Common myeloid progenitor, CD34-positive (primary cell): ENCODE data around the gene KCNT2.

Source experiments
- CTCF ChIA-PET: fragments of 350-600 bp; sonication (Branson Sonifier 250); formaldehyde crosslinking; loops from one replicate; lab custom pipeline; 2021; ENCODE audit warnings: antibody characterized with exemption; lab: Charles Lee
- POLR2A ChIA-PET: fragments of 350-600 bp; sonication (Branson Sonifier 250); formaldehyde crosslinking; loops from one replicate; lab custom pipeline; 2021; ENCODE audit warnings: antibody characterized with exemption; lab: Charles Lee
- DNase-seq, 3 donors: peaks; one replicate each; pipeline versions ENCODE4 v3.0.0 to v3.0.0-alpha.2; 2013
- H3K27ac ChIP-seq, 2 experiments: 1 replicate in 1 of 2; 2 replicates in 1 of 2; pipeline ENCODE4 v1.7.0; 2013; ENCODE audit warnings: inconsistent platforms in 2 of 2, low read length in 2 of 2, mild to moderate bottlenecking in 2 of 2, low read depth in 1 of 2, moderate library complexity in 1 of 2; ENCODE audit not compliant: severe bottlenecking in 2 of 2, insufficient read depth in 1 of 2, poor library complexity in 1 of 2
- H3K27me3 ChIP-seq, 5 experiments: replicated peaks in 2 of 5; 1 replicate in 3 of 5; 2 replicates in 2 of 5; pipeline versions ENCODE4 v1.6.1 to v1.7.0; 2013; ENCODE audit warnings: low read length in 4 of 5, mild to moderate bottlenecking in 2 of 5, moderate library complexity in 2 of 5, inconsistent platforms in 1 of 5; ENCODE audit not compliant: insufficient read depth in 5 of 5, control insufficient read depth in 4 of 5
- H3K36me3 ChIP-seq, 4 experiments: 1 replicate in 2 of 4; 2 replicates in 2 of 4; pipeline versions ENCODE4 v1.6.1 to v1.7.0; 2013; ENCODE audit warnings: low read length in 3 of 4, control low read depth in 1 of 4, mild to moderate bottlenecking in 1 of 4; ENCODE audit not compliant: control insufficient read depth in 4 of 4, insufficient read depth in 4 of 4
- H3K4me1 ChIP-seq, 4 experiments: 1 replicate in 3 of 4; 2 replicates in 1 of 4; pipeline versions ENCODE4 v1.6.1 to v1.7.1; 2013; ENCODE audit warnings: low read length in 3 of 4, mild to moderate bottlenecking in 3 of 4, control low read depth in 1 of 4, inconsistent platforms in 1 of 4, moderate library complexity in 1 of 4; ENCODE audit not compliant: control insufficient read depth in 4 of 4, insufficient read depth in 4 of 4; ENCODE audit errors: control extremely low read depth in 1 of 4
- H3K4me3 ChIP-seq, 7 experiments: 1 replicate in 4 of 7; 2 replicates in 3 of 7; pipeline versions ENCODE4 v1.5.1 to v1.7.0; 2013; ENCODE audit warnings: mild to moderate bottlenecking in 7 of 7, low read length in 6 of 7, moderate library complexity in 6 of 7, inconsistent platforms in 2 of 7, low read depth in 2 of 7, control low read depth in 1 of 7; ENCODE audit not compliant: insufficient read depth in 4 of 7, control insufficient read depth in 1 of 7; ENCODE audit errors: extremely low read depth in 1 of 7
- H3K9me3 ChIP-seq, 5 experiments: 1 replicate in 4 of 5; 2 replicates in 1 of 5; pipeline versions ENCODE4 v1.6.1 to v1.7.1; 2013; ENCODE audit warnings: low read length in 4 of 5, mild to moderate bottlenecking in 2 of 5, inconsistent platforms in 1 of 5, low read depth in 1 of 5, moderate library complexity in 1 of 5; ENCODE audit not compliant: control insufficient read depth in 4 of 5, insufficient read depth in 2 of 5; ENCODE audit errors: control extremely low read depth in 1 of 5
- WGBS: methylation state at CpG from one replicate; pipeline ENCODE4 v1.1.5; 2013; ENCODE audit not compliant: insufficient coverage; 5-methylcytosine and 5-hydroxymethylcytosine counted together

Gene KCNT2

GRCh38 chr1:196623079-196623478 lies 14.8 kb upstream of the KCNT2 start:
- no peaks in the 10 kb centered on the region for H3K27me3 ChIP-seq
- H3K4me3 ChIP-seq, result no peak overlapping the region
- H3K27ac ChIP-seq, result no peak overlapping the region
- ChIA-PET CTCF (interaction anchor here (0.7 kb wide), 1 partner anchor 732 kb away, joined by 3 read pairs; no protein-coding TSS in a partner anchor), POLR2A (no interaction called here)
- H3K9me3 ChIP-seq, result peaks cover 0 to 2% (median 0%) of the 10 kb centered on the region in 5 experiments
- H3K4me1 ChIP-seq, result no peaks in the 10 kb centered on the region
- no peaks in the 10 kb centered on the region for H3K36me3 ChIP-seq
- no peak for DNase-seq
- WGBS, result no CpG with 5 or more reads among the region's 1 CpG

GRCh38 chr1:196619721-196620120 lies 11.5 kb upstream of the KCNT2 start:
- Histone ChIP-seq H3K27ac (no peak overlapping the region), H3K36me3 (no peaks in the 10 kb centered on the region), H3K9me3 (no peaks in the 10 kb centered on the region), H3K27me3 (no peaks in the 10 kb centered on the region), H3K4me1 (no peaks in the 10 kb centered on the region), H3K4me3 (no peak overlapping the region)
- ChIA-PET CTCF (no interaction called here), POLR2A (no interaction called here)
- 100% methylated on average over 1 of the region's 2 CpGs for WGBS
- no peak for DNase-seq

- Histone ChIP-seq H3K36me3 (no peaks in the 10 kb centered on the region), H3K27me3 (no peaks in the 10 kb centered on the region), H3K27ac (no peak overlapping the region), H3K9me3 (no peaks in the 10 kb centered on the region), H3K4me1 (peaks cover 0 to 18% (median 13%) of the 10 kb centered on the region in 4 experiments), H3K4me3 (no peak overlapping the region)
- CTCF ChIA-PET, result no interaction called here
- POLR2A ChIA-PET, result no interaction called here
- WGBS, result 100% methylated on average over 2 of the region's 3 CpGs
- no peak for DNase-seq
These were observed 3.6 kb upstream of the KCNT2 start for GRCh38 chr1:196611873-196612272.

- H3K9me3 ChIP-seq, result no peaks in the 10 kb centered on the region
- no peak overlapping the region for H3K27ac ChIP-seq
- H3K4me3 ChIP-seq, result peak overlapping the region in 5 of 7 experiments; percentile 71 to 90 (median 78)
- H3K36me3 ChIP-seq, result no peaks in the 10 kb centered on the region
- POLR2A ChIA-PET, result no interaction called here
- 33% methylated on average over 9 of the region's 10 CpGs for WGBS
- CTCF ChIA-PET, result interaction anchor here (0.9 to 1.5 kb wide), 4 partner anchors 11 to 252 kb away, joined by 3 to 4 read pairs (median 4); no protein-coding TSS in a partner anchor
- H3K4me1 ChIP-seq, result peaks cover 0 to 18% (median 13%) of the 10 kb centered on the region in 4 experiments
- no peaks in the 10 kb centered on the region for H3K27me3 ChIP-seq
- no peak for DNase-seq
These were observed 1.1 kb upstream of the KCNT2 start for GRCh38 chr1:196609370-196609737.

- WGBS, result 0% methylated on average over 4 of the region's 8 CpGs
These were observed 259 bp downstream of the KCNT2 start for GRCh38 chr1:196607981-196608380.

GRCh38 chr1:196603651-196604050 lies 4.6 kb downstream of the KCNT2 start:
- POLR2A ChIA-PET, result no interaction called here
- CTCF ChIA-PET, result no interaction called here
- Histone ChIP-seq H3K9me3 (no peaks in the 10 kb centered on the region), H3K27me3 (no peaks in the 10 kb centered on the region), H3K27ac (no peak overlapping the region), H3K4me1 (peaks cover 0 to 12% (median 9%) of the 10 kb centered on the region in 4 experiments), H3K4me3 (no peak overlapping the region), H3K36me3 (no peaks in the 10 kb centered on the region)
- no peak for DNase-seq

More at GRCh38 chr1:196607981-196608380, 259 bp downstream of the KCNT2 start:
- Histone ChIP-seq H3K9me3 (no peaks in the 10 kb centered on the region), H3K27me3 (no peaks in the 10 kb centered on the region), H3K27ac (no peak overlapping the region), H3K4me1 (peaks cover 0 to 18% (median 13%) of the 10 kb centered on the region in 4 experiments), H3K36me3 (no peaks in the 10 kb centered on the region), H3K4me3 (peak overlapping the region; percentile 66 to 90 (median 78))
- CTCF ChIA-PET, result no interaction called here
- peak in 1 of 3 donors; percentile 19 for DNase-seq
- POLR2A ChIA-PET, result no interaction called here

- Histone ChIP-seq H3K4me3 (no peak overlapping the region), H3K27ac (no peak overlapping the region), H3K9me3 (peaks cover 0 to 1% (median 0%) of the 10 kb centered on the region in 5 experiments), H3K27me3 (no peaks in the 10 kb centered on the region), H3K4me1 (no peaks in the 10 kb centered on the region), H3K36me3 (no peaks in the 10 kb centered on the region)
- 100% methylated on average over 2 of the region's 2 CpGs for WGBS
- DNase-seq, result no peak
- CTCF ChIA-PET, result interaction anchor here (1.6 kb wide), 1 partner anchor 10 kb away, joined by 4 read pairs; no protein-coding TSS in a partner anchor
- POLR2A ChIA-PET, result interaction anchor here (0.5 kb wide), 1 partner anchor 11 kb away, joined by 3 read pairs; no protein-coding TSS in a partner anchor
These were observed 9.1 kb downstream of the KCNT2 start for GRCh38 chr1:196598942-196599748.
